Sigmoid colon (tissue), 4 donors: ENCODE measurements around the gene PDE7B.

ENCODE experiments used
- POLR2A ChIP-seq, 2 donors: fragments of 450-650 bp; IDR thresholded peaks; one replicate each; pipeline ENCODE4 v1.6.1; 2016; ENCODE audit warnings: antibody characterized with exemption in 2 of 2, mild to moderate bottlenecking in 2 of 2, moderate library complexity in 2 of 2
- POLR2AphosphoS5 ChIP-seq, 4 donors: sonication (generic); formaldehyde crosslinking; IDR thresholded peaks; one replicate each; pipeline ENCODE4 v1.6.1; 2017; ENCODE audit warnings: antibody characterized with exemption in 4 of 4
- TF ChIP-seq, protein P1 (sequence below), 4 experiments: fragments of 450-650 bp in 3 of 4; fragments of 200-600 bp in 1 of 4; IDR thresholded peaks; one replicate each; pipeline ENCODE4 v1.5.1; 2016 to 2019; ENCODE audit warnings: antibody characterized with exemption in 4 of 4, mild to moderate bottlenecking in 3 of 4, moderate library complexity in 2 of 4

DNA sequence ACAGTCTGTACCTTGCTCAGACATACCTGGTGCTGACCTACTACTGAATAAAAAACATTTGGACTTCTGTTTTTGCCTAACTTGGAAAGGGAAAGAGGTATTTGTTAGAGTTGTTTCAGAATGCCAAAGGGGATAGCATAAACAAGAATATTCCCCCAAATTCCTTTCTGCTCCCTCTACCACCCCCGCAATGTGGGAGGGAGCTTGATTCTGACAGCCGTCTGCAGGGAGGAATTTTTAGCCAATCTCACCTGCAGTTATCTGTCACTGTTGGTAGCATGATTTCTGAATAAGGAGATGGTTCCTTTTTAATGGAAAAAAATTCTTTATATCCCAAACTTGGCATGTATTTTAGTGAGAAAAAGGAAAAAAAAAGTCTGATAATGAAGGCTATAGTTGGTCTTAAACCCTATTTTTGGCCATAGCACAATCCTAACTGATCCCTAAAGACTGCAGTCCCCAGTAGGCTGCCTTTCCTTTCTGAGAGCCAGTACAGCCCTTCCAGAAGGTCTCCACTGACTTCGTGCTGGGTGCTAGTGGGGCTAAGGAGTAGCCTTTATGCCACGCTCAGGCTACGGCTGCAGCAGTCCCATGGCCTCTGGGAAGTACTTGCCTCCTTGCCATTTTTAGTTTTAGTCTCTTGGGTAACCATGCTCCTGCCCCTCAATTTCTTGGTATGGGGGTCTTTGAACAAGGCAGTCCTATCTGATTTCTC lies 13.6 kb upstream of the PDE7B start:
- TF ChIP-seq POLR2AphosphoS5 (IDR thresholded peaks at IDR 0.05) (no peak), POLR2A (IDR thresholded peaks at IDR 0.05) (no peak)
- TF ChIP-seq, protein P1, sequence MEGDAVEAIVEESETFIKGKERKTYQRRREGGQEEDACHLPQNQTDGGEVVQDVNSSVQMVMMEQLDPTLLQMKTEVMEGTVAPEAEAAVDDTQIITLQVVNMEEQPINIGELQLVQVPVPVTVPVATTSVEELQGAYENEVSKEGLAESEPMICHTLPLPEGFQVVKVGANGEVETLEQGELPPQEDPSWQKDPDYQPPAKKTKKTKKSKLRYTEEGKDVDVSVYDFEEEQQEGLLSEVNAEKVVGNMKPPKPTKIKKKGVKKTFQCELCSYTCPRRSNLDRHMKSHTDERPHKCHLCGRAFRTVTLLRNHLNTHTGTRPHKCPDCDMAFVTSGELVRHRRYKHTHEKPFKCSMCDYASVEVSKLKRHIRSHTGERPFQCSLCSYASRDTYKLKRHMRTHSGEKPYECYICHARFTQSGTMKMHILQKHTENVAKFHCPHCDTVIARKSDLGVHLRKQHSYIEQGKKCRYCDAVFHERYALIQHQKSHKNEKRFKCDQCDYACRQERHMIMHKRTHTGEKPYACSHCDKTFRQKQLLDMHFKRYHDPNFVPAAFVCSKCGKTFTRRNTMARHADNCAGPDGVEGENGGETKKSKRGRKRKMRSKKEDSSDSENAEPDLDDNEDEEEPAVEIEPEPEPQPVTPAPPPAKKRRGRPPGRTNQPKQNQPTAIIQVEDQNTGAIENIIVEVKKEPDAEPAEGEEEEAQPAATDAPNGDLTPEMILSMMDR (IDR thresholded peaks at IDR 0.05) = no peak
